Neural progenitor cell (in vitro differentiated cells): ENCODE measurements around the gene ERC1. TPM values are rescaled to one million over a fixed set of nuclear protein-coding genes. Genes with fewer than 3 reads are reported as not detected.

Source experiments
- DNase-seq: peaks from one replicate; pipeline ENCODE4 v3.0.0-alpha.2; 2016; ENCODE audit warnings: low spot score
- H2AFZ ChIP-seq: fragments of 200-600 bp; sonication (generic); replicated peaks from 2 replicates; pipeline ENCODE4 v1.6.1; 2016; ENCODE audit warnings: antibody characterized with exemption
- H3F3A ChIP-seq: fragments of 200-600 bp; sonication (generic); 2 replicates; pipeline ENCODE4 v1.6.1; 2016; ENCODE audit warnings: antibody characterized with exemption, low read depth
- H3K27ac ChIP-seq: fragments of 200-600 bp; sonication (generic); 2 replicates; pipeline ENCODE4 v1.5.1; 2016; ENCODE audit warnings: mild to moderate bottlenecking
- H3K27me3 ChIP-seq: fragments of 200-600 bp; sonication (generic); 2 replicates; pipeline ENCODE4 v1.6.1; 2016; ENCODE audit warnings: mild to moderate bottlenecking, moderate library complexity
- H3K36me3 ChIP-seq: fragments of 200-600 bp; sonication (generic); 2 replicates; pipeline ENCODE4 v1.5.1; 2016
- H3K4me1 ChIP-seq: fragments of 200-600 bp; sonication (generic); 2 replicates; pipeline ENCODE4 v1.6.1; 2016; ENCODE audit warnings: mixed run types
- H3K4me2 ChIP-seq: fragments of 200-600 bp; sonication (generic); 2 replicates; pipeline ENCODE4 v1.6.1; 2016
- H3K4me3 ChIP-seq: fragments of 200-600 bp; sonication (generic); 2 replicates; pipeline ENCODE4 v1.5.1; 2016
- H3K79me2 ChIP-seq: fragments of 200-600 bp; sonication (generic); 2 replicates; pipeline ENCODE4 v1.6.1; 2016; ENCODE audit warnings: low read depth
- H3K9ac ChIP-seq: fragments of 200-600 bp; sonication (generic); 2 replicates; pipeline ENCODE4 v1.6.1; 2016
- H3K9me3 ChIP-seq: fragments of 200-600 bp; sonication (generic); 2 replicates; pipeline ENCODE4 v1.5.1; 2016; ENCODE audit warnings: low read depth
- H4K20me1 ChIP-seq: fragments of 200-600 bp; sonication (generic); 2 replicates; pipeline ENCODE4 v1.6.1; 2016; ENCODE audit warnings: low read depth
- H3K27ac Mint-ChIP-seq: 3 replicates; pipeline ENCODE4 v1.8.0; 2021; ENCODE audit warnings: mixed read lengths
- H3K27me3 Mint-ChIP-seq: 2 replicates; pipeline ENCODE4 v1.8.0; 2022; ENCODE audit warnings: low read depth, mild to moderate bottlenecking, inconsistent platforms, moderate library complexity, mixed read lengths; ENCODE audit not compliant: insufficient read depth
- H3K36me3 Mint-ChIP-seq: 3 replicates; pipeline ENCODE4 v1.8.0; 2021; ENCODE audit warnings: mixed read lengths
- H3K4me1 Mint-ChIP-seq: 3 replicates; pipeline ENCODE4 v1.8.0; 2021; ENCODE audit warnings: mixed read lengths
- H3K4me3 Mint-ChIP-seq: 3 replicates; pipeline ENCODE4 v1.8.0; 2021; ENCODE audit warnings: mild to moderate bottlenecking, moderate library complexity, mixed read lengths
- H3K9me3 Mint-ChIP-seq: 3 replicates; pipeline ENCODE4 v1.8.0; 2020; ENCODE audit warnings: mixed read lengths
- CTCF ChIP-seq: fragments of 200-600 bp; sonication (generic); IDR thresholded peaks from 2 replicates; pipeline ENCODE4 v1.5.1; 2017; ENCODE audit warnings: antibody characterized with exemption, mild to moderate bottlenecking
- EZH2 ChIP-seq: fragments of 200-600 bp; sonication (generic); IDR thresholded peaks from 2 replicates; pipeline ENCODE4 v1.6.1; 2017; ENCODE audit warnings: antibody characterized with exemption, mild to moderate bottlenecking, moderate library complexity
- EZH2phosphoT487 ChIP-seq: fragments of 200-600 bp; sonication (generic); IDR thresholded peaks from 2 replicates; pipeline ENCODE4 v1.6.1; 2017; ENCODE audit warnings: antibody characterized with exemption
- total RNA-seq: library from RNA; depleted of rRNA; stranded (reverse); fragments of >200 nt; gene quantifications from 2 replicates; pipeline ENCODE4 v1.2.3, GENCODE V29; 2015; ENCODE audit warnings: low replicate concordance

Gene ERC1
- total RNA-seq, 1 donor from 2014 or later = 27.5 TPM

GRCh38 chr12:981176-981828, 9.7 kb upstream of the ERC1 start:
- H3K27me3 Mint-ChIP-seq = peaks cover 2% of the 10 kb centered on the region
- no peak overlapping the region for H3K27ac Mint-ChIP-seq
- H3K9me3 Mint-ChIP-seq = no peaks in the 10 kb centered on the region
- Histone ChIP-seq H2AFZ (no peak overlapping the region), H3K9ac (no peak overlapping the region), H3K4me3 (no peak overlapping the region), H4K20me1 (no peaks in the 10 kb centered on the region), H3K4me1 (no peaks in the 10 kb centered on the region), H3K27ac (no peak overlapping the region), H3K79me2 (no peaks in the 10 kb centered on the region), H3K27me3 (no peaks in the 10 kb centered on the region), H3K4me2 (no peak overlapping the region), H3K36me3 (no peaks in the 10 kb centered on the region), H3K9me3 (no peaks in the 10 kb centered on the region), H3F3A (no peaks in the 10 kb centered on the region)
- H3K36me3 Mint-ChIP-seq = peaks cover 6% of the 10 kb centered on the region
- TF ChIP-seq EZH2phosphoT487 = no peak
- no peak for TF ChIP-seq EZH2
- no peak for TF ChIP-seq CTCF
- H3K4me3 Mint-ChIP-seq = no peak overlapping the region
- DNase-seq = no peak
- no peaks in the 10 kb centered on the region for H3K4me1 Mint-ChIP-seq

- Histone ChIP-seq H3K27ac (no peak overlapping the region), H3K79me2 (no peaks in the 10 kb centered on the region), H3F3A (no peaks in the 10 kb centered on the region), H3K27me3 (no peaks in the 10 kb centered on the region), H4K20me1 (no peaks in the 10 kb centered on the region), H3K9ac (no peak overlapping the region), H3K4me1 (no peaks in the 10 kb centered on the region), H3K4me2 (no peak overlapping the region), H3K9me3 (no peaks in the 10 kb centered on the region), H2AFZ (no peak overlapping the region), H3K36me3 (no peaks in the 10 kb centered on the region), H3K4me3 (no peak overlapping the region)
- H3K4me3 Mint-ChIP-seq = no peak overlapping the region
- DNase-seq = no peak
- H3K27me3 Mint-ChIP-seq = peaks cover 2% of the 10 kb centered on the region
- TF ChIP-seq CTCF (no peak), EZH2 (no peak), EZH2phosphoT487 (no peak)
- H3K27ac Mint-ChIP-seq = no peak overlapping the region
- H3K9me3 Mint-ChIP-seq = no peaks in the 10 kb centered on the region
- H3K36me3 Mint-ChIP-seq = peaks cover 9% of the 10 kb centered on the region
- no peaks in the 10 kb centered on the region for H3K4me1 Mint-ChIP-seq
These were observed 9.1 kb upstream of the ERC1 start for GRCh38 chr12:981961-982360.

- H3K4me3 Mint-ChIP-seq = peak overlapping the region; percentile 11
- Histone ChIP-seq H3F3A (peaks cover 6% of the 10 kb centered on the region), H3K4me3 (no peak overlapping the region), H3K9ac (no peak overlapping the region), H3K79me2 (peaks cover 24% of the 10 kb centered on the region), H4K20me1 (peaks cover 6% of the 10 kb centered on the region), H2AFZ (no peak overlapping the region), H3K27me3 (no peaks in the 10 kb centered on the region), H3K4me1 (peaks cover 23% of the 10 kb centered on the region), H3K36me3 (no peaks in the 10 kb centered on the region), H3K27ac (no peak overlapping the region), H3K9me3 (no peaks in the 10 kb centered on the region), H3K4me2 (peak overlapping the region; percentile 84)
- no peak for DNase-seq
- peaks cover 32% of the 10 kb centered on the region for H3K4me1 Mint-ChIP-seq
- TF ChIP-seq EZH2 (no peak), EZH2phosphoT487 (no peak), CTCF (no peak)
- no peak overlapping the region for H3K27ac Mint-ChIP-seq
- no peaks in the 10 kb centered on the region for H3K9me3 Mint-ChIP-seq
- H3K27me3 Mint-ChIP-seq = peaks cover 8% of the 10 kb centered on the region
- H3K36me3 Mint-ChIP-seq = peaks cover 4% of the 10 kb centered on the region
These were observed 2.4 kb upstream of the ERC1 start for GRCh38 chr12:988646-989045.
